Uterus (tissue), 2 donors: ENCODE measurements around the gene ERG.

Source experiments
- POLR2A ChIP-seq, 2 donors: fragments of 450-650 bp; IDR thresholded peaks; one replicate each; pipeline ENCODE4 v1.6.1; 2016; ENCODE audit warnings: antibody characterized with exemption in 2 of 2, mild to moderate bottlenecking in 1 of 2, moderate library complexity in 1 of 2
- TF ChIP-seq, protein P1 (sequence below), 4 experiments: fragments of 200-600 bp in 2 of 4; fragments of 450-650 bp in 2 of 4; sonication (generic) in 2 of 4; IDR thresholded peaks; one replicate each; pipeline ENCODE4 v1.5.1; 2016 to 2019; ENCODE audit warnings: antibody characterized with exemption in 4 of 4, mild to moderate bottlenecking in 2 of 4, moderate library complexity in 1 of 4

DNA sequence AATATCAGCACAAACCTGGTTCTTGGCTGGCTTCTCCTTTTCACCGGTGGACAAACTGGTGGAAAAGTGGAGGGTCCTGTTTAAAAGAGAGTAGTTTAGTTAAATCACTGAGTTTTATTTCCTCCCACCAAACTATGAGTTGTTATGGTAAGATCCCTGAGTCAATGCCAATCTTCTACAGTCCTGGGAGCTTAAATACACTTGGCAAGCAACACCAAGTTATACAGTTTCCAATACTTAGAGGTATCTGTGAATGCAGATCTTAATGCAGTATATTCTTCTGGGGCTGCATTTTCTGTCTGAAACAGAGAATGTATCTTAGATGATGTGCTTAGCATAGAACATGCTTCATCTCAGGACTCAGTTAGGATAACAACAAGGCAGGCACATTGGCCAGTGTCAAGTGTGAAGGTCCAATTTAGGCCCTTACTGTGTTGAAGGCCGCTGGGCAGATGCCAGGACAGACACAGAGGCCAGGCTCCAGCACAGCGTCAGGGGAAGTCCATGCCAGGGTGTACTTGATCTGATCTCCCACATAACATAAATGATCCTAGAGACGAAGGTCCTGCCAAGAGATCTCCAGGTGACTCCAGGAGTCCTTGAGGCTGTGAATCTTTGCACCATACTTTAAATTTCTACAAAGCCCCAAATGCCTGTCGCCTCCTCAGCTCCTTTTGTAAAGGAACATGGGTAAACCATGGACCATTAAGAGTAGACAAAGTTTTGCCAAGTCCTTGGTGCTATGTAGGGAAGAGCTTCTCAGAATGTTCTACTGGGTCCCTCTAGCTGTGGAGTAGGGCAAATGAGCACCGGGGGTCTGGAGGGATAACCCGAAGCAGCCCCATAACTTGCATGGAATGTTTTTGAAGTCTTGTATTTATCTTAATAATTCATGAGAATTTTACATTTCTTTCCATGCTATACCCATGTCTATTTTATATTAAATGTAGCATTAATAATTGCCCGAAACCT is 164.7 kb downstream of the ERG start:
- TF ChIP-seq, protein P1, sequence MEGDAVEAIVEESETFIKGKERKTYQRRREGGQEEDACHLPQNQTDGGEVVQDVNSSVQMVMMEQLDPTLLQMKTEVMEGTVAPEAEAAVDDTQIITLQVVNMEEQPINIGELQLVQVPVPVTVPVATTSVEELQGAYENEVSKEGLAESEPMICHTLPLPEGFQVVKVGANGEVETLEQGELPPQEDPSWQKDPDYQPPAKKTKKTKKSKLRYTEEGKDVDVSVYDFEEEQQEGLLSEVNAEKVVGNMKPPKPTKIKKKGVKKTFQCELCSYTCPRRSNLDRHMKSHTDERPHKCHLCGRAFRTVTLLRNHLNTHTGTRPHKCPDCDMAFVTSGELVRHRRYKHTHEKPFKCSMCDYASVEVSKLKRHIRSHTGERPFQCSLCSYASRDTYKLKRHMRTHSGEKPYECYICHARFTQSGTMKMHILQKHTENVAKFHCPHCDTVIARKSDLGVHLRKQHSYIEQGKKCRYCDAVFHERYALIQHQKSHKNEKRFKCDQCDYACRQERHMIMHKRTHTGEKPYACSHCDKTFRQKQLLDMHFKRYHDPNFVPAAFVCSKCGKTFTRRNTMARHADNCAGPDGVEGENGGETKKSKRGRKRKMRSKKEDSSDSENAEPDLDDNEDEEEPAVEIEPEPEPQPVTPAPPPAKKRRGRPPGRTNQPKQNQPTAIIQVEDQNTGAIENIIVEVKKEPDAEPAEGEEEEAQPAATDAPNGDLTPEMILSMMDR (IDR thresholded peaks at IDR 0.05): no peak
- no peak for TF ChIP-seq POLR2A (IDR thresholded peaks at IDR 0.05)
